ENCODE measurements around the gene RAB42.

- no peak for TF ChIP-seq POLR2A (IDR thresholded peaks at IDR 0.05; ENCODE audit: low read length)
- TF ChIP-seq GATA1 (IDR thresholded peaks at IDR 0.05; ENCODE audit: low read depth, low read length) = no peak
Observed at GRCh38 chr1:28642056-28642846, 50.2 kb downstream of the RAB42 start.
